Activated T-cell treated with anti-CD3 and anti-CD28 coated beads, Interleukin-2, amount 50 U/mL, for 48 hours (primary cell): ENCODE data around the gene SERPINF2.
"Not testable (repeated sequence)": the region's sequence is repeated elsewhere in the genome, so short reads cannot be mapped to it uniquely, and the experiment has no call there.

Experiments used
- DNase-seq, 2 experiments: peaks; one replicate each; pipeline ENCODE4 v3.0.0-alpha.2; 2020

Gene SERPINF2

GRCh38 chr17:1736348-1737281 lies 6.1 kb upstream of the SERPINF2 start:
- peak; percentile 52 to 71 for DNase-seq

GRCh38 chr17:1737531-1738291 lies 5.0 kb upstream of the SERPINF2 start:
- DNase-seq = no peak

DNA sequence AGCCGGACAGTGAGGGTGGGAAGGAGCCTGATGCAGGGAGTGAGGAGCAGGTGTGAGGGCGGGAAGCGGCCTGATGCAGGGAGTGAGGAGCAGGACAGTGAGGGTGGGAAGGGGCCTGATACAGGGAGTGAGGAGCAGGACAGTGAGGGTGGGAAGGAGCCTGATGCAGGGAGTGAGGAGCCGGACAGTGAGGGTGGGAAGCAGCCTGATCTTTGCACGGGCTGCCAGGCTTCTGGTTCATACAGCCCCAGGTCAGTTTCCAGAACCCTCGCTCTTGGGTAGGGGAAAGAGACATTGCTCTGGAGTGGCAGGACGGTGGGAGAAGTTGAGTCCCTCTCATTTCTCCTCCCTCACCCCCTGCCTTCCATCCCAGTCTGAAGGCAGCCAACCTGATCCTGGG lies 772 bp upstream of the SERPINF2 start:
- not testable (repeated sequence) for DNase-seq

DNA sequence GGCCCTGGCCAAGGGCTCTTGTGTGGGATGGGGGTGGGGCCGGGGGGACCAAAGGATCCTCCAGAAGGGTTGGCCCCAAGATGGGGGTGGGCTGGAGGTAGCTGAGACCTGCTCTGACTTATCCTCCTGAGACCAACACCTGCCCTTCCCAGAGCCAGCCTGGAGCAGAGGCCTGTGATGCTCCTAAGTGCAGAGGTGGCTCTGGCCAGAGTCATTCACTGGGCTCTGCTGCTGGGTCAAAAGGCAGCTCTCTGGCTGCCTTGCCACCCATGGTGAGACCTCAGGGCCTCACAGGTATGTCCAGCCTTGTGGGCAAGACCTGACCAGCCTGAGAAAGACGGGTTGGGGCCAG lies 393 bp downstream of the SERPINF2 start:
- no peak for DNase-seq

GRCh38 chr17:1744551-1745512 lies 2.2 kb downstream of the SERPINF2 start:
- DNase-seq = no peak

DNA sequence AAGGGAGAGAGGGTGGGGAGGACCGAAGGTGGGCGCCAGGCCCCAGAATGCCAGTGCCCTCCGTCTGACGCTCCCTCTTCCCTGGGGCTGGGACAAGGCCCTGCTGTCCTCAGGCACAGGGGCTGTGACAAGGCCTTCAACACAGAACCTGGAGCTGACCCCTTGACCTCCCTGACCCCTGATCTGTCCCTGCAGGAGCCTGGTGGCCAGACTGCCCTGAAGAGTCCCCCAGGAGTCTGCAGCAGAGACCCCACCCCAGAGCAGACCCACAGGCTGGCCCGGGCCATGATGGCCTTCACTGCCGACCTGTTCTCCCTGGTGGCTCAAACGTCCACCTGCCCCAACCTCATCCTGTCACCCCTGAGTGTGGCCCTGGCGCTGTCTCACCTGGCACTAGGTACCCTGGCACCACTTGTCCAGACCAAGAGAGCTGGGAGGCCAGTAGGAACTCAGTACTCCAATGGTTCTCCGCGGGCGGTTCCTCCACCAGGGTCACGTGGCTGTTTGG lies 2.9 kb downstream of the SERPINF2 start:
- DNase-seq = no peak

DNA sequence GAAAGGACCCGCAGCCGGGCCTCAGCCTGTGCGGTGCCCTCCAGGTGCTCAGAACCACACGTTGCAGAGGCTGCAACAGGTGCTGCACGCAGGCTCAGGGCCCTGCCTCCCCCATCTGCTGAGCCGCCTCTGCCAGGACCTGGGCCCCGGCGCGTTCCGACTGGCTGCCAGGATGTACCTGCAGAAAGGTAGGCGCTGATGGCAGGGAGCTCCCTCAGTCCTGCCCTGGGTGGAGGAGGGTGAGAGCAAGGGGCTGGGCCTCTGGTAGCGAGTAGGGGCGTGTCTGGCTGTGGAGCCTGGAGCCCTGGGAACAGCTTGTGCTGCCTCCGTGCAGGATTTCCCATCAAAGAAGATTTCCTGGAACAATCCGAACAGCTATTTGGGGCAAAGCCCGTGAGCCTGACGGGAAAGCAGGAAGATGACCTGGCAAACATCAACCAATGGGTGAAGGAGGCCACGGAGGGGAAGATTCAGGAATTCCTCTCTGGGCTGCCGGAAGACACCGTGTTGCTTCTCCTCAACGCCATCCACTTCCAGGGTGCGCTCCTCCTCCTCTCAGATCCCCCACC lies 4.4 kb downstream of the SERPINF2 start:
- DNase-seq = no peak

DNA sequence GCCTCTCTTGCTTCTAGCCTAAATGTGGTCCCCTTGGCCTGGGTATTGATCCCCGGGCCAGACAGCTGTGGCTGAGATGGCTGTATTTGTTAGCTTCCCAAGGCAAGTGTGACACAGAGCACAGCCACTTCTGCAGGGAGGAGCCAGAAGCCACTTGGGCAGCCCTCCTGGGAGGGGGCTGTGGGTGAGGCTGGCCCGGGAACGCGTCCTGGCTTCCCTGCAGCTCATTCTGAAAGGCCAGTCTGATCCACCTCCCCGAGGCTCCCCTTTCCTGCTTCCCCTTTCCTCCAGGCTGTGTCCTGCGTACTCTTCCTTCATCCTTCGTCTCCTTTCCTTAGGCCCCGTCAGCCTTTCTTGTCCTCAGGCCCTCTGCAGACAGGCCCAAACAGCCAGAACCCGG lies 8.0 kb downstream of the SERPINF2 start:
- no peak for DNase-seq

DNA sequence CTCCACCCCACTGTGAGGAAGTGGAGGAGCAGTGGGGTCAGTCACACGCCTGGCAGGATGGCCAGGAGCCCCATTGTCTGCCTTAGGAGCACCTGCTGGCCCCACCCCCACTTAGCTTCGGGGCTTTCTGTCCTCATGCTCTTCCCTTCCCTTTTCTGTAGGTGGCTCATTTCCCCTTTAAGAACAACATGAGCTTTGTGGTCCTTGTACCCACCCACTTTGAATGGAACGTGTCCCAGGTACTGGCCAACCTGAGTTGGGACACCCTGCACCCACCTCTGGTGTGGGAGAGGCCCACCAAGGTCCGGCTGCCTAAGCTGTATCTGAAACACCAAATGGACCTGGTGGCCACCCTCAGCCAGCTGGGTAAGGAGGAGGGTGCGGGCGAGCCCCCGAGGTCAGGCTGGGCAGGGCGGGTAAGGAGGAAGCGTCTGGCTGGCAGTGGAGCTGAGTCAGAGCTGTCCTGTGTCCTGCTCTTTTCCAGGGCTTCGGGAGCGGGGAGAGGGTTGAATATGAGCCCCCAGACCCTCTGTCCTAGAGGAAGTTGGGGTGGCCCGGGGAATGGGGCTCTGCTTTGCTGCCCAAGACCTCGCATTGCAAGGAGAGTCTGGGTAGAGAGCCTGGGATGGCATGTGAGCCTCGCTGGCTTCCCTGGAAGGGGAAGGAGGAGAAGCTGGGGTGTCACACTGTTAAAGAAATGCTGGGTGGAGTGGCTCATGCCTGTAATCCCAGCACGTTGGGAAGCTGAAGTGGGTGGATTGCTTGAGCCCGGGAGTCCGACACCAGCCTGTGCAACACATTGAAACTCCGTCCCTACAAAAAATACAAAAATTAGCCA lies 10.0 kb downstream of the SERPINF2 start:
- no peak for DNase-seq

DNA sequence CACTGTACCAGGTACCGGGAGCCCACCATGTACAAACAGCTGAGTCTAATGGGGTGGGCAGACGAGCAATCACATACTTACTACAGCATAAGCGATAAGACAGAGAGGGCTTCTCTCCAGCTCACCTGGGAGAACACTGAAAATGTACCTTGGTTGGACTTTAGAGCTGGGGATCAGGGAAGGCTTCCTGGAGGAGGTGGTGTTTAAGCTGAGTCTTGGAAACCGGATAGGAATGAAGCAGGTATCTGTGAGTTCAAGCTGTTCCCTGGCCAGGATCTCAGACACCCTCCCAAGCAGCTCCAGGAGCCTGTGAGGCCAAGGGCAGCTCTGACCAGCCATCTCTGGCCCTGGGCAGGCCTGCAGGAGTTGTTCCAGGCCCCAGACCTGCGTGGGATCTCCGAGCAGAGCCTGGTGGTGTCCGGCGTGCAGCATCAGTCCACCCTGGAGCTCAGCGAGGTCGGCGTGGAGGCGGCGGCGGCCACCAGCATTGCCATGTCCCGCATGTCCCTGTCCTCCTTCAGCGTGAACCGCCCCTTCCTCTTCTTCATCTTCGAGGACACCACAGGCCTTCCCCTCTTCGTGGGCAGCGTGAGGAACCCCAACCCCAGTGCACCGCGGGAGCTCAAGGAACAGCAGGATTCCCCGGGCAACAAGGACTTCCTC lies 11.2 kb downstream of the SERPINF2 start:
- DNase-seq = no peak

- no peak for DNase-seq
These were observed 11.9 kb downstream of the SERPINF2 start for GRCh38 chr17:1754430-1755112.

DNA sequence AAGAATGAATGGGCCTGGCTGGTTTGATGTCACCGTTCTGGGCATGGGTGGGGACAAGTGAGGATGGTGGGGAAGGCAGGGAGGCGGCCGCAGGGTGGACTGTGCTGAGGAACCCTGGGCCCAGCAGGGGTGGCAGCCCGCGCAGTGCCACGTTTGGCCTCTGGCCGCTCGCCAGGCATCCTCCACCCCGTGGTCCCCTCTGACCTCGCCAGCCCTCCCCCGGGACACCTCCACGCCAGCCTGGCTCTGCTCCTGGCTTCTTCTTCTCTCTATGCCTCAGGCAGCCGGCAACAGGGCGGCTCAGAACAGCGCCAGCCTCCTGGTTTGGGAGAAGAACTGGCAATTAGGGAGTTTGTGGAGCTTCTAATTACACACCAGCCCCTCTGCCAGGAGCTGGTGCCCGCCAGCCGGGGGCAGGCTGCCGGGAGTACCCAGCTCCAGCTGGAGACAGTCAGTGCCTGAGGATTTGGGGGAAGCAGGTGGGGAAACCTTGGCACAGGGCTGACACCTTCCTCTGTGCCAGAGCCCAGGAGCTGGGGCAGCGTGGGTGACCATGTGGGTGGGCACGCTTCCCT lies 12.7 kb downstream of the SERPINF2 start:
- no peak for DNase-seq

- DNase-seq = no peak
These were observed 13.2 kb downstream of the SERPINF2 start for GRCh38 chr17:1755827-1756262.

GRCh38 chr17:1758807-1759206 lies 16.1 kb downstream of the SERPINF2 start:
- no peak for DNase-seq

GRCh38 chr17:1759529-1759928 lies 16.9 kb downstream of the SERPINF2 start:
- no peak for DNase-seq

DNA sequence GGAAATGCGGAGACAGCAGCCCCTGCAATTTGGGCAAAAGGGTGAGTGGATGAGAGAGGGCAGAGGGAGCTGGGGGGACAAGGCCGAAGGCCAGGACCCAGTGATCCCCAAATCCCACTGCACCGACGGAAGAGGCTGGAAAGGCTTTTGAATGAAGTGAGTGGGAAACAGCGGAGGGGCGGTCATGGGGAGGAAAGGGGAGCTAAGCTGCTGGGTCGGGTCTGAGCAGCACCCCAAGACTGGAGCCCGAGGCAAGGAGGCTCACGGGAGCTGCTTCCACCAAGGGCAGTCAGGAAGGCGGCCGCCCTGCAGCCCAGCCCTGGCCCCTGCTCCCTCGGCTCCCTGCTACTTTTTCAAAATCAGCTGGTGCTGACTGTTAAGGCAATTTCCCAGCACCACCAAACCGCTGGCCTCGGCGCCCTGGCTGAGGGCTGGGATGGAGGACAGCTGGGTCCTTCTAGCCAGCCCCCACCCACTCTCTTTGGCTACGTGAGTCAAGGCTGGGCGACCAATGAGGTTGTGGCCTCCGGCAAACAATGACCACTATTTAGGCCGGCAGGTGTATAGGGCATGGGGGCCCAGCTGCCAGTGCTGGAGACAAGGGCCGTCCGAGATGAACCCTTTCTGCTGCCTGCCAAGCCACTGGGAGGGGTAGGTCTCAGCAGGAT lies 19.7 kb downstream of the SERPINF2 start:
- DNase-seq = no peak

GRCh38 chr17:1762901-1763898 lies 20.5 kb downstream of the SERPINF2 start:
- peak; percentile 30 to 39 for DNase-seq

DNA sequence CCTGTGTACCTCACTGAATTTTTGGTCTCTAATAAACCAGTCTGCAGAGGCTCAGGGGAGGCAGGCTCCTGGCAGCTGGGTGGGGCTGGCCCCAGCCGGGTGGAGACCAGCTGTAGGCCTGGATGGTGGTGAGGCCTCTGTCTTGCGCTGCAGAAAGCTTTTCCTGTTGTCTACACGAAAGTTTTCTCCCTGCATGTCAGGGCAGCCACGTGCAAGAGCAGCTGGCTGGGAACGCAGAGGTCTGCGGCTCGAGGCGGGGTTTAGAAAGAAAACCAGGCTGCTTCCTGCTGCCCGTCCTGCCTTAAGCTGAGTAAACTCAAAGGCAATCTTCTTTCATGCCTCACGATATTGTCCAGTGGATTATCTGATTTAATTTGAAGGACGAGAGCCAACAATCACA lies 21.6 kb downstream of the SERPINF2 start:
- peak; percentile 54 to 63 for DNase-seq
